Heart left ventricle (tissue), 13 donors: ENCODE results near the gene MON1A.

Experiments used
- POLR2A ChIP-seq, 2 donors: fragments of 450-650 bp; IDR thresholded peaks; one replicate each; pipeline ENCODE4 v1.6.1; 2017; ENCODE audit warnings: antibody characterized with exemption in 2 of 2, mild to moderate bottlenecking in 2 of 2, moderate library complexity in 2 of 2
- TF ChIP-seq, protein P1 (sequence below), 12 donors: fragments of 200-600 bp; sonication (generic) in 4 of 12; IDR thresholded peaks; one replicate each; pipeline versions ENCODE4 v1.5.0 to v1.8.0; 2018 to 2022; ENCODE audit warnings: antibody characterized with exemption in 12 of 12, mild to moderate bottlenecking in 5 of 12
- donor health status: ischemic (EF 13 %, LVEDD 7.1; RV severe dilation, severe dysfunction).
- donor health status: DM: no; HTN: yes; CAD: no.
- donor health status: DM: no; HTN: no; CAD: no.
- donor health status: ischemic (EF 25% LVEDD 6.9; RV normal size, moderate dysfunction).
- donor health status: ischemic (EF 25% LVEDD 5.7; RV mildly dilated, moderate dysfunction).
- donor health status: ischemic (EF 35%, LVEDD 5.7; RV mildly dilated, moderate dysfunction).
- donor health status: nonischemic (EF 11% LVEDD 7.7; RV severe dilation, severe dysfunction).
- donor health status: DM: yes; HTN: yes; CAD: no.
- donor health status: PGD.
- donor health status: ischemic (EF 29% LVEDD 5.4; RV normal size, mild dysfunction).
- donor health status: nonischemic (EF 23%, LVEDD 6.1; RV moderate dilation, normal function).

DNA sequence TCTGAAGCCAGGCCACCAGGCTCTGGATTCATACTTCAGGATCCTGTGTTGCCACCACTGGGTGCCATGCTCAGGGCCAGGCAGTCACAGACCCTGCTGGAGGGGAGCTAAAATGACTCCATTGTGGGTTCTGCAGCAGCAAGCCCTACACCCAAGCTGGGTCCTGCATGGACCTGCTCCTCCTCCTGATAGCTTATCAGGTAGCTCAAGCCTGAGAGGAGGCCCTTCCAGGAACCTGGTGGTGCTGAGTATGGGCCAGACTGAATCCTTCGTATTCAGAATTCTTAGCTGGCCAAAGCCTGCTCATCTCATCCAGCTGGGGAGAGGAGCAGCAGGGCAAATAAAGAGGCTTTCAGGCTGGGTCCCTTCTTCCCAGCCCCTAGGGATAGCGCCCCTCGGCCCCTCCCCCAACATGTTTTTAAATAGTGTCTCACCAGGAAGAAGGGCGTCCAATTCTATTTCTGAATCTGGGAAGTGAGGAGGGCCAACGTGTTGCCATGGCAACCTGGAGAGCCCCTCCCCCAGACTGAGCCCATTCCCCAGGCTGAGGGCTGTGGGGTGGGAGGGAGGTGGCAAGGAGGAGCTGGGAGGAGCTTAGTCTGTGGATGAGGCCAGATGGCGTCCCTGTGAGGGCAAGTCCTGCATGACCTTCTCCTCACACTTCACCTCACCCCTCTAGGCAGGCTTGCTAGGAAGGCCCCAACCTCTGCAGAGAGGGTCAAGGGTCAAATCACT lies 48.9 kb downstream of the MON1A start:
- TF ChIP-seq, protein P1, sequence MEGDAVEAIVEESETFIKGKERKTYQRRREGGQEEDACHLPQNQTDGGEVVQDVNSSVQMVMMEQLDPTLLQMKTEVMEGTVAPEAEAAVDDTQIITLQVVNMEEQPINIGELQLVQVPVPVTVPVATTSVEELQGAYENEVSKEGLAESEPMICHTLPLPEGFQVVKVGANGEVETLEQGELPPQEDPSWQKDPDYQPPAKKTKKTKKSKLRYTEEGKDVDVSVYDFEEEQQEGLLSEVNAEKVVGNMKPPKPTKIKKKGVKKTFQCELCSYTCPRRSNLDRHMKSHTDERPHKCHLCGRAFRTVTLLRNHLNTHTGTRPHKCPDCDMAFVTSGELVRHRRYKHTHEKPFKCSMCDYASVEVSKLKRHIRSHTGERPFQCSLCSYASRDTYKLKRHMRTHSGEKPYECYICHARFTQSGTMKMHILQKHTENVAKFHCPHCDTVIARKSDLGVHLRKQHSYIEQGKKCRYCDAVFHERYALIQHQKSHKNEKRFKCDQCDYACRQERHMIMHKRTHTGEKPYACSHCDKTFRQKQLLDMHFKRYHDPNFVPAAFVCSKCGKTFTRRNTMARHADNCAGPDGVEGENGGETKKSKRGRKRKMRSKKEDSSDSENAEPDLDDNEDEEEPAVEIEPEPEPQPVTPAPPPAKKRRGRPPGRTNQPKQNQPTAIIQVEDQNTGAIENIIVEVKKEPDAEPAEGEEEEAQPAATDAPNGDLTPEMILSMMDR (IDR thresholded peaks at IDR 0.05) = no peak
- TF ChIP-seq POLR2A (IDR thresholded peaks at IDR 0.05) = no peak
